ENCODE data around the gene EDEM2.
"Not testable (repeated sequence)": the region's sequence is repeated elsewhere in the genome, so short reads cannot be mapped to it uniquely, and the experiment has no call there.

EDEM2 gene

DNA sequence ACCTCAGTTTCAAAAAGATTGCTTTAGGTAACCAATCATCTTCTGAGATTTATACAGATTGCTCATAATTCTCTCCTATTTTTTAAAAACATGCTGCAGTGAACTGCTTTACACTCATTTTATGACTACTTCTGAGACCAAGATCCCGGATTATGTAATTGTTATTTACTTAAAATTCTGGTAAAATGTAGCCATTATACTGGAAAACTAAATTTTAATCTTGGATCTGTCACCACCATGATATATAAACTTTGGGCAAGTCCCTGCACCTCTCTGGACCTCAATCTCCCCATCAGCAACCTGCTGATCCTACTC lies 24.3 kb upstream of the EDEM2 start:
- no peak for DNase-seq (ENCODE audit: low spot score)

DNA sequence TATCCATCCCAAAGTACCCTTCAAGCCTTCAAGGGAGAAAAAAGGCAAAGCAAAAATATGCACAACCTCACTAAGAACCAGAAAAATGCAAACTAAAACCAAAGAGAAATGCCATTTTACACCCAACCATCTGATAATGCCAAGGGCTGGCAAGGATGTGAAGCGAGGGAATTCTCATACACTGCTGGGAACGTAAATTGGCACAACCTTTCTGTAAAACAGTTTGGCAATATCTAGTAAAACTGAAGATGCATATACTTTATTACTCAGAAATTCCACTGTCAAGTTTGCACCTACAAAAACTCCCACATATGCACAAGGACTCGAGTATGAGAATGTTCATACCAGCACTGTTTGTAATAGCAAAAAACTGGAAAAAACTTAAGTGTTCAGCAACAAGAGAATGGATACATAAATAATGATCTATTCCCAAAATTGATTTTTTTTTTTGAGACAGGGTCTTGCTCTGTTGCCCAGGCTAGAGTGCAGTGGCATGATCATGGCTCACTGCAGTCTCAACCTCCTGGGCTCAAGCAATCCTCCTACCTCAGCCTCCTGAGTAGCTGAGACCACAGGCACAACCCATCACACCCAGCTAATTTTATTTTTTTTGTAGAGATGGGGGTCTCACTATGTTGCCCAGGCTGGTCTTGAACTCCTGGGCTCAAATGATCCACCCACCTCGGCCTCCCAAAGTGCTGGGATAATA lies 21.7 kb upstream of the EDEM2 start:
- not testable (repeated sequence) for DNase-seq (ENCODE audit: low spot score)

DNA sequence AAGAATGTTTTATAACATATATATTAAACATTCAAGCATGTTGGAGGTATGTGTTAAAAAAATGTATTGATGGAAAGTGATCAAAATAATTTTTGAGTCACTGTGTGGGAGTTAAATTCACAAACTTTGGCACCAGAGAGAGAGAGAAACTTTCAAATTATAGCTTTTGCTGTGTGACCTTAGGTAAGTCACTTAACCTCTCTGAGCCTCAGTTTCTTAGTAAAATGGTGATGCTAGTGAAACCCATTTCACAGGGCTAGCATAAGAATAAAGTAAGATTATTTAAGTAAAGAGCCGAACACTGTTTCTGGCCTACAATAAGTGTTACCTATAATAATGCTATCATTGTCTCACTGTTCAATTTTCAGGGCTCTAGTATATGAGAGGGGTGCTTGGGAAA lies 20.7 kb upstream of the EDEM2 start:
- DNase-seq (ENCODE audit: low spot score) = no peak

DNA sequence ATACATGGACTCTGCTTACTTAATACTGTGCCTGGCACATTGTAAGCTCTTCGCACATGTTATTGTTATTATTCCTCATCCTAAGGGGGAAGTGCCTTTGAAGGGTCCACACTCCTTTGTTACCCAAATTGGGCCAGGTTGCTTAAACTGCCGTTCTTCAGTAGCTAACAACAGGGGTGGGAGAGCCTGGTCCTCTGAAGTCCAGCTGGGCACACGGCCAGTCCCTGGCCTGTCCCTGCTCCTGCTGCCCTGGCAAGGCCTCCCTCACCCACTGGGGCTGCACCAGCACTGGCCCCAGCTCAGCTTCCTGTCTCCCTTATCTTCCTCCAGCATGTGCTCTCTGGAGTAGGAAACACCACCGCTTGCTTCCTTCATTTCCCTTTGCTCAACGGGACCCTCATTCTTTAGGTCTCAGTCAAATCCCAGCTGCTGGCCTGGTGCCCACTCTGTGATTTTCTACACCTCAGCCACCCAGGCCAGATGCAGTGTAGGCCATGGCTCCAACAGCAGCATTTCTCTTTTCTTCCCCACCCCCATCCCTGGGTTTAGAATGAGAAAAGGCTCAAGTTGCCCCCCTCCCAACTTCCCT lies 19.2 kb upstream of the EDEM2 start:
- peak; percentile 6 for DNase-seq (ENCODE audit: low spot score)

DNA sequence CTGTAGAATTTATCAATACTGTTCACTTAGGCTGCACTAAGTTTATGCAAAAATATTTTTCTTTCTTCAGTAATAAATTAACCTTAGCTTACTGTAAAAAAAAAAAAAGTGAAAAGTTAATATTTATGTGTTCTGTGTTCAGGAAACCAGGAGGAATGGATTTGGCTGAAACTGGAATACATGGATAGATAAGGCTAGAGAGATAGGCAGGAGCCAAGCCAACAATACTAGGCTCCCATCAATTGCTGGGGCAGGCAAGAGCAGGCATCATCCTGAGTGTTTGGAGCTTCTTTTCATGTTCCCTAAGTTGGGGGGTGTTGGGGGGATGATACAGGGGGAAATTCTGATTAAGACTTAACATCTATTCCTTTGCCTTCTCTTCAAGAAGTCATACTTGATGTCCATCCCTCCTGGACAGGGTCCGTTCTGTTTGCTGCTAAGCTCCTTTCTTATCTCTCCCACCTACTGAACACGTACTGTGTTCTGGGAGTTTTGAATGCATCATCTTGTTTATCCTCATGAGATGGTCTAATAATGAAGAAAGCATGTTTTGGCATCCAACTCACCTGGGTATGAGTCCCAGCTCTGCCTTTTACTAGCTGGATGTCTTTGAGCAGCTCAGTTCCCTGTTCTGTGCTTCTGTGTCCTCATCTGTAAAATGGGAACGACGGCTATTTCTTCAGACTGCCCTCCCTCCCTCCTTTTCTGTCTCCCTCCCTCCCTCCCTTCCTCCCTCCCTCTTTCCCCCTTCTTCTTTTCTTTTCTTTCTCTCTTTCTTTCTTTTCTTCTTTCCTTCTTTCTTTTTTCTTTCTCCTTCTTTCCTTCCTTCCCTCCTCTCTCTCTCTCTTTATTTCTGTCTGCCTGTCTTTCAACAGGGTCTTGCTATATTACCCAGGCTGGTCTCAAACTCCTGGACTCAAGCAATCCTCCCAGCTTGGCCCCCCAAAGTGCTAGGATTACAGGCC lies 18.4 kb upstream of the EDEM2 start:
- DNase-seq (ENCODE audit: low spot score) = no peak

DNA sequence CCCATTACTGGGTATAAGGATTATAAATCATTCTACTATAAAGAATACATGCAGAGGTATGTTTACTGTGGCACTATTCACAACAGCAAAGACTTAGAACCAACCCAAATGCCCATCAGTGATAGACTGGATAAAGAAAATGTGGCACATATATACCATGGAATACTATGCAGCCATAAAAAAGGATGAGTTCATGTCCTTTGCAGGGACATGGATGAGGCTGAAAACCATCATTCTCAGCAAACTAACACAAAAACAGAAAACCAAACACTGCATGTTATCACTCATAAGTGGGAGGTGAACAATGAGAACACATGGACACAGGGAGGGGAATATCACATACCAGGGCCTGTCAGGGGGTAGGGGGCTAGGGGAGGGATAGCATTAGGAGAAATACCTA lies 17.4 kb upstream of the EDEM2 start:
- not testable (repeated sequence) for DNase-seq (ENCODE audit: low spot score)

DNA sequence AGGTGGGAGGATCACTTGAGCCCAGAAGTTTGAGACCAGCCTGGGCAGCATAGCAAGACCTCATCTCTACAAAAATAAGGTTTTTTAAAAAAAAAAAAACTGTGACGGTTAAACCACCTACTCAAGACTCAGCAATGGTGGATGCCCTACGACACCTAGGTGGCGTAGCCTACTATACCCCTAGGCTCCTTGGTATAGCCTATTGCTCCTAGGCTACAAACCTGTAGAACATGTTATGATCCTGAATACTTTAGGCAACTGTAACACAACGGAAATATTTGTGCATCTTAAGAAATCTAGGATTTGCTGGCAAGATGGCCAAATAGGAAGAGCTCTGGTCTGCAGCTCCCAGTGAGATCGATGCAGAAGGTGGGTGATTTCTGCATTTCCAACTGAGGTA lies 13.2 kb upstream of the EDEM2 start:
- DNase-seq (ENCODE audit: low spot score) = not testable (repeated sequence)

DNA sequence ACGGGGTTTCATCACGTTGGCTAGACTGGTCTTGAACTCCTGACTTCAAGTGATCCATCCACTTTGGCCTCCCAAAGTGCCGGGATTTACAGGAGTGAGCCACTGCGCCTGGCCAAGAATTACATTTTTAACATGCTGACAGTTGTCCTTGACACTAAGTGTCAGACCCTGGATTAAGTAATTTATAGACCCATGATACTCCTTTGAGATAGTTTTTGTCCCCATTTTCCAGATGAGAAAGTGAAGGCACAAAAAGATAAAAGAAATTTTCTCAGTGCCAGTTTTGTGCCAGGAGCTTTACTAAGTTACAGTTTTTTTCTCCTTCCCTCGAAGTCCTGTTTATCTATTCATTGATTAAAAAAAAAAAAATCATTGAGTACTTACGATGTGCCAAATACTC lies 9.8 kb upstream of the EDEM2 start:
- no peak for DNase-seq (ENCODE audit: low spot score)

DNA sequence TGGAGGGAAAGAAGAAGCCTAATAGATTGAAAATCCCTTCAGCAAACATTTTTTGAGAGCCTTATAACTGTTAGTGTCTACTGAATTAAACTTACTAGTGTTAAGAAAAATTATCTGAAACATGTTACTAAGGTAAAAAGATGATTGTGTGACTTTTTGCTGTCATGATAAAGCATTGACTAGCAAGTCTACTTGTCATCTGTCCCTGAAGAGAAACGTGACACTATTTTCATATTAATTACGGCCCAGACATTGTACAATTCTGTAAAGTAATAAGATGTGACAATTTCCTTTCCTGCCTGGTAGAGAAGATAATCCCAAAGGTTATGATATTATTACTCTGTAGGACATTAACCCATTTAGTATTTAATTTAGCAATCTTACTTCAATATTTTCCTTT lies 8.8 kb upstream of the EDEM2 start:
- DNase-seq (ENCODE audit: low spot score) = no peak

DNA sequence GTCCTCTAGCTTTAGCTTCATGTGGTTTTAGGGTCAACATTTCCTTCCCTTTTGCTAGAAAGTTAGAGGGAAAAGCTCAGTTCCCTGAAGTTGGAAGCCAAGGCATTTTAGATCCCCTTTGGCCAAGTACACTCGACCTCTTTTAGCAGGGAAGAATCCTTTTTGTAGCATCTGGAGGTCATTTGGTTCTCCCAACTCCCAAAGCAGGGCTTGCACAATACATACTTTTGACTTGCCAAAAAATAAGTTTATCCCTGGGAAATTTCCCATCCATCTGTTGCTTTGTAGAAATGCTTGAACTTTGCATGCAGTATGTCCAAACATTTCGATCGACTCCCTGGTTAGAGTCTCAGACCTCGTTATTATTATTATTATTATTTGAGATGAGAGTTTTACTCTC lies 4.6 kb upstream of the EDEM2 start:
- DNase-seq (ENCODE audit: low spot score) = no peak

DNA sequence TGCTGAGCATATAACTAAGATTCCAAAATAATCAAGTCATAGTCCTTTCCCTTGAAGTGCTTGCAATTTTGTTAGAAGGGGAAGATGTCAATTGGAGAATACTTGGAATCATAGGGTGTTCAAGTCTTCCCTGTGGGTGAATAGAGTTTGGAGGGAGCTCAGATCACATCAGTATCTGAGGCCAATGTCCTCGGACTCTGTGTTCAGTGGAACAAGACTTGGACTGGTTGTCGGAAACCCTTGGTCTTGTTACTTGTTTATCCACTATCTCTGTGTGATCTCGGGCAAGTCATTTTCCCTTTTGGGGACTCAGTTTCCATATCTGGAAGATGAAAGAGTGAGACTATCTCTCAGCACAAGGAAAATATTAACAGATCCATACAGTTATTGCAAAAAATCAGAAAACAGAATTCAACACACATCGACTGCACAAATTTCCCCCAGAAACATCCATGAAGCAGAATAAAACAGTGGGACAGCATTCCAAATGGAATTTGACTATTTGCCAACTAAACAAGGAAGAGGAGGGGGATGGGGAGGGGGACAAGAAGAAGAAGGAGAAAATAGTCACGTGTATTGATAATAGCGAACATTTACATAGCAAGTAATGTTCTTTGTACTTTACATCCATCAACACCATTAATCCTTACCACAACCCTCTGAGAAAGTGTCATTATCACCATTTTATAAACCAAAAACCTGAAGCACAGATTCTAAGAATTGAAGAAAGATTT lies 3.9 kb upstream of the EDEM2 start:
- no peak for DNase-seq (ENCODE audit: low spot score)

DNA sequence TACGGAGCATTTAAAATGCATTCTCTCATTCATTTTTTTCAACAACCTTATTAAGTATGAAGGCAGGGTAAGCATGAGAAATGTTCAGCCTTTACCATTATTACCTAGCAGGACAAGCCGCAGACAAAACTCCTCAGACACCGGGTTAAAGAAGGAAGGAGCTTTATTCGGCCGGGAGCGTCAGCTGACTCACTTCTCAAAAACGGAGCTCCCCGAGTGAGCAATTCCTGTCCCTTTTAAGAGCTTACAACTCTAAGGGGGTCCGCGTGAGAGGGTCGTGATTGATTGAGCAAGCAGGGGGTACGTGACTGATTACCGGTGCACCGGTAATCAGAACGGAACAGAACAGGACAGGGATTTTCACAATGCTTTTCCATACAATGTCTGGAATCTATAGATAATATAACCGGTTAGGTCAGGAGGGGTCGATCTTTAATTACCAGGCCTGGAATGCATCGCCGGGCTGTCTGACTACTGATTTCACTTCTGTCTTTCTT lies 487 bp upstream of the EDEM2 start:
- not testable (repeated sequence) for DNase-seq (ENCODE audit: low spot score)

DNA sequence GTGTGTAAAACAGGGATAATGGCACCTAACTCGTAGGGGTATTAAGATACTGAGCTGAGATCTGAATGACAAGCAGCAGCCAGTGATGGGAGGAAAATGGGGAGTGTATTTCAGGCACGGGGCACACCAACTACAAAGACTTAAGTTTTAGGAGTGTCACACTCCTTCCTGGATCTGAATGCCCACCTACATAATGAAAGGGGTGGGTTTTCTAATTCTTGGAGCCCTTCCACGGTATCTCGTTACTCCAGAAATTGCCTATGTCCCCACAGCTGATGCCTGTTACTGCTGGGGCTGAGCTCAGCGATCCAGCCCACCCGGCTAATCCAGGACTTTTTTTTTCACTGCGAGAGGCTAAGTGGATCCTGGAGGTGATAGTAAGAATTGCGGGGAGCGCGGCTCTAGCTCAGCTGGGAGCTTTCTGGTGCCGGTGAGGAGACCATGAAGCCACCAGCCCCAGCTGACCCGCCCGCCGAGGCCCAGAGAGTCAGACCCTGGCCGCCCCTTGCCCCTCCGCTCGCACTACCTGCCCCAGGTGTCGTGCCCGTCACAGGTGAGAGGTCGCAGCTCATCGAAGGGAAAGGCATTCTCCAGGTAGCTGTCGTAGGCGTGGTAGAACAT lies 727 bp downstream of the EDEM2 start:
- no peak for DNase-seq (ENCODE audit: low spot score)

DNA sequence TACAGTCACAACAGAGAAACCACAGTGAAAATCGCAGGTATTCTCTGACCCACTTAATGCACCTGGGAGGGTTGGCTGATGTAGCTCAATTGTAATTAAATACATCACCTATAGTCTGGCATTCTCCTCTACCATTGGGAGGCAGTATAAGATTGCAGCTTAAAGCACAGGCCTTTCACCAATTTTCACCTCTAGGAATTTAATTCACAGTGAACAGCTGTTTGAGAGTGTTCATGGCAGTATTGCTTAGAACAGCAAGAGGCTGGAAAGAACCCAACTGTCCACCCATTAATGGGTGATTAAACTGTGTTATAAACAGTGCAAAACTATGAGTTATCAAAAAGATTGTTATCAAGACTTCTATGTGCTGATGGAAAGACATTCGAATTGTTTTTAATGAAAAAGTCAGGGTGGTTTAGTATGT lies 2.0 kb downstream of the EDEM2 start:
- peak; percentile 74 for DNase-seq (ENCODE audit: low spot score)

DNA sequence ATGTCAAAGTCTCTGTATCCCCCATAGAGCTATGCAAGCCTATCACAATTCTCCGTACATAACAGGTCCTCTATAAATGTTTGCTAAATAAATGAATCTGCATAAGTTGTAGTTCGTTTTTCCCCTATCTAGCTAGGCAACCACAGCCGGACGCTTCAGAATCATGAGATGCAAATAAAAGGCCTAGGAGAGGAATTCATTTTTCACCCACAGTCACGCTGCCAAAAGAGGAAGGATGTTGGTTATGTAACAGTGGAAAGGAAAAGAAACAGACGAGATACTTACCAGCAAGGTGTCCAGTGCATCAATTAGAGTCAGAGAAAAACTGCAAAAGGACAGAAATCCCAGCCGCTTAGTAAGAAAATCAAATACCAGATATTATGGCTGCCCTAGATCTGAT lies 2.4 kb downstream of the EDEM2 start:
- DNase-seq (ENCODE audit: low spot score) = peak; percentile 29

DNA sequence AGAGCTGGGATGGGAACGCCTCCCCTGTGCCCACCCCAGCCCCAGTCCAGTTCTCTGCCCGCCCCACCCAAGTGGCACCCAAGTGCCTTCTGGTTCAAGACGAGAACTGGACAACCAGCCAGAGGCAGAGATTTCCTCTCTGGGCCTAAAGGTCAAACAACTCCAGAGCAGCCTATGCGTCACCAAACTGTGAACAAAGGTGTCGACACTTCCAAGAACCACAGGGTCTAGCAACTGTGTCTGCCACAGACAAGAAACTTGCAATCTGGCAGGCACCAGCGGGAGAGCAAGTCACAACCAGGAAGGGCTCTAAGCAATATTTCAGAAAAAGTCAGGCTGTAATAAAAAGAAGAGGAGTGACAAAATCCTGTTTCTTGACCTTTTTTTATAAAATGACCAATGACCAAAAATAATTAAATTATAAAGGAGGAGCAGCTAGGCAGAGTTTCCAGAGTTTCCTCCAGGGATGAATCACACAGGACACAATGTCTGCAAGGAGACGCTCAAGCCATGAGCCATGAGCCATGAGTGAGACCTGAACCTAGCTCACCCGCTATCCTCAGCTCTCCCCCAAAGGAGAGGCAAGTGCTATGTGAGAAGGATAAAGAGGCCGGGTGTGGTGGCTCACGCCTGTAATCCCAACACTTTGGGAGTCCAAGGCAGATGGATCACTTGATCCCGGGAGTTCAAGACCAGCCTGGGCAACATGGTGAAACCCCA lies 11.1 kb downstream of the EDEM2 start:
- no peak for DNase-seq (ENCODE audit: low spot score)

DNA sequence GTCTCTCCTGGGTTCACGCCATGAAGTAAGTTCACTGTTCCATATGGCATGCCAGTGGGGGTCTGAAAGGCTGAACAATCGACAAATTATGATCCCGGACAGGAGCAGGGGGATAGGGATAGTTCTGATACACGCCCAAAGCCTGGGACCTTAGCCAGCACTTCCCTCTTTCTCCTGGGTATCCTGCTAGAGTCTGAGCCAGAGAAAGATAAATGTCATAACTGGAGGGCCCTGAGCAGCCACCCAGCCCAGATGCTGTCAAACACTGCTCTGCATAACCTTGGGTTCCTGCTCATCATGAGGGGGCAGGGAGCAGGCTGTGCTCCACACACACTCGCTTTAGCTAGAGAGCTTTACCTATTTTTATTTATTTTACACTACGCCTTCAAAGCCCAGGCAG lies 12.3 kb downstream of the EDEM2 start:
- DNase-seq (ENCODE audit: low spot score) = no peak

DNA sequence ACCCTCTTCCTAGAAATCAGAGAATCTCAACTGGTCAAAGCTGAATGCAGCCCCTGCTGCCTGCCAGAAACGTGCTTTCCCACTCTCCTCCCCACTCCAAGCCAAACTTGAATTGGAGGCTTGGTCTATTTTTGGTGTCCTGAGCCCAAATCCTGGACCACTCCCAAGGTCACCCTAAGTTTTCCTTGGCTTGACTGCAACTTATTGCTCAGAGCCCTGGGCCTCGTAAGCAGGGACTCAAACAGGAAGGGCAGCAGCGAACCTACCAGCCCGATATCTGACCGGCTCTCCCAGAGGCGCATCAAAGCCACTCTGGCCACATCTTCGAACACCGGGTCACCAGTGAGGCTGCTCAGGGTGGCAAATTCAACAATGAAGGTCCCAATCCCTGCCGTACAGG lies 12.7 kb downstream of the EDEM2 start:
- no peak for DNase-seq (ENCODE audit: low spot score)

DNA sequence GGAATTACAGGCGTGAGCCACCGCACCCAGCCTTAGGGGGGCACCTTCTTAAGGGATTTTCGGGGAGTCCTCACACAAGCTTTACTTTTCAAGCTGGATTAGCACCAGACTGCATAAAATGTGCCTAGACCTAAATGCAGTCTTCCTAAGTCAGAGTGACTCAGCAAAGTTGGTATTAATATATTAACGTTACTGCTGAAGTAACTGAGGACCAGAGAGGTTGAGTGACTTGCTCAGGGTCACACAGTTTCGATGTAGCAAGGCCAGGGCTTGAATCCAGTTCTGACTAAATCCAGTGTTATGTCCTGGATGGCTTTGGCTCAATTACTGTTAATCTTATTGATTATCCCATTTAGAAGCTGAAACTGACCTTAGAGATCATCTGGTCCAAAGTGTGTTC lies 13.4 kb downstream of the EDEM2 start:
- no peak for DNase-seq (ENCODE audit: low spot score)

DNA sequence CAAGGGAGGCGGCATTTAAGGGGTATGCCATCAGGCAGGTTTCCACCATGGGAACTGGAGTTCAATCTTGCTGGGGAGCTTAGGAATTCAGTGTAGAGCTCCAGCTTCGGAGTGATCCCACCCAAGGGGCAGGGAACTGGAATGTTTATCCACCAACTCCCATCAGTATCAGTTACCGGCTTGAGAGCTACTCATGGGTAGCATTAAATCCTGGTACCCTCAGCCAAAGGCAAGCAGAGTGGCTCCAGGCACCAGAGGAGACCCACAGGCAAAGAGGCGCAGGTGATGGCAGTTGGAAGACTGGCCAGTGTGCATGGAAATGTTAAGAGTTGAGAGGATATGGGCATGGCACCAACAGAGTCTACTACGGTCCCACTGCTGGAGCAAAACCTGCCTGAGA lies 14.1 kb downstream of the EDEM2 start:
- DNase-seq (ENCODE audit: low spot score) = no peak

DNA sequence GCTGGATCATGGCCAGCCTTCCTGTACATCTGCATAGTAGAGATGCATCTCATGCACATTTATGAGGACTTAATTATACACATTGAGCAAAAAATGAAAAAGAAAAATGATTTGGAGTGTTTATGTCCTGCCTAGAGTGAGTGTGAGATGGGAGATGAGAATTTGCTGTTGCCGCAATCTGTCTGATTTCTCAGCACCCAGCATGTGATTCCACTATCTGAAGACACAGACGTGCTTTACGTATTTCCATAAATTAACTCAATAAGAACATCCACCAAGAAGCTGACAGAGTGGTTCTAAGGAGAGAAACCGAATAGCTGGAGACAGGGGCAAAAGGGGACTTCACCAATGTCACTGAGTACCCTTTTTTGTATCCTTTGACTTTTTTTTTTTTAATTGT lies 15.2 kb downstream of the EDEM2 start:
- no peak for DNase-seq (ENCODE audit: low spot score)

All from pons (tissue), 1 donor.